Skeletal muscle tissue (tissue), 4 donors: ENCODE data around the gene LRFN2. TPM values are rescaled to one million over a fixed set of nuclear protein-coding genes. Genes with fewer than 3 reads are reported as not detected.

Experiments
- H3K27ac ChIP-seq: one replicate; pipeline ENCODE4 v1.7.0; 2013; ENCODE audit warnings: mild to moderate bottlenecking, low read depth, low read length, inconsistent platforms
- H3K27me3 ChIP-seq, 3 donors: one replicate each; pipeline ENCODE4 v1.7.0; 2013; ENCODE audit warnings: low read length in 3 of 3; ENCODE audit not compliant: control insufficient read depth in 3 of 3, insufficient read depth in 3 of 3
- H3K36me3 ChIP-seq, 3 donors: one replicate each; pipeline ENCODE4 v1.7.0; 2013; ENCODE audit warnings: low read length in 3 of 3; ENCODE audit not compliant: control insufficient read depth in 3 of 3, insufficient read depth in 3 of 3
- H3K4me1 ChIP-seq, 3 donors: one replicate each; pipeline ENCODE4 v1.7.0; 2013; ENCODE audit warnings: low read length in 3 of 3, mild to moderate bottlenecking in 3 of 3; ENCODE audit not compliant: control insufficient read depth in 3 of 3, insufficient read depth in 3 of 3
- H3K4me3 ChIP-seq, 3 donors: one replicate each; pipeline ENCODE4 v1.7.0; 2013; ENCODE audit warnings: low read length in 3 of 3
- H3K9ac ChIP-seq, 3 donors: one replicate each; pipeline ENCODE4 v1.7.0; 2013; ENCODE audit warnings: low read length in 3 of 3, mild to moderate bottlenecking in 3 of 3, moderate library complexity in 2 of 3, low read depth in 1 of 3
- H3K9me3 ChIP-seq, 3 donors: one replicate each; pipeline ENCODE4 v1.7.0; 2013; ENCODE audit warnings: low read length in 3 of 3; ENCODE audit not compliant: control insufficient read depth in 3 of 3
- total RNA-seq: library from RNA; depleted of rRNA; stranded (reverse); fragments of >200 nt; gene quantifications from one replicate; pipeline ENCODE4 v1.2.3, GENCODE V29; 2014
- donor health status: Osteomylitis.

The LRFN2 gene
- total RNA-seq, 1 donor from 2014 or later: not detected

DNA sequence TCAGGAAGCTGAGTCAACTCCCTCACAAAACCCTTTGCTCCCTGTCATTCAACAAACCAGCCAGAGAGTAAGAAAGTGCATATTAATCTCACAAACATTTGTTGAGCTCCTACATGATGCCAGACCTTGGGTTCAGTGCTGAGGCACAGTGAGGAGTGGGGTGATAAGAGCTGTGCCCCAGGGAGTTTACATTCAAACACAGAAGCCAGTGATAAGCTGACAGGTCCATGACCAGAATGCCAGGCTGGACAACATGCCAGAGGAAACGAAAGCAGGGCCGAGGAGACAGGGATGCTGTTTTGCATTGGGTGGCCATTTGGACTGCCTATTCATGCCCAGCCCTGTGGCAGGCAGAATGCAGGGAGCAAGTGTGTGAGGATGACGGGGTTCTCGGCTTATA, 76.7 kb downstream of the LRFN2 start:
- H3K27me3 ChIP-seq: no peaks in the 10 kb centered on the region
- no peaks in the 10 kb centered on the region for H3K4me1 ChIP-seq
- H3K4me3 ChIP-seq: no peak overlapping the region
- H3K9me3 ChIP-seq: no peaks in the 10 kb centered on the region
- H3K27ac ChIP-seq: no peak overlapping the region
- H3K9ac ChIP-seq: no peak overlapping the region
- H3K36me3 ChIP-seq: no peaks in the 10 kb centered on the region

DNA sequence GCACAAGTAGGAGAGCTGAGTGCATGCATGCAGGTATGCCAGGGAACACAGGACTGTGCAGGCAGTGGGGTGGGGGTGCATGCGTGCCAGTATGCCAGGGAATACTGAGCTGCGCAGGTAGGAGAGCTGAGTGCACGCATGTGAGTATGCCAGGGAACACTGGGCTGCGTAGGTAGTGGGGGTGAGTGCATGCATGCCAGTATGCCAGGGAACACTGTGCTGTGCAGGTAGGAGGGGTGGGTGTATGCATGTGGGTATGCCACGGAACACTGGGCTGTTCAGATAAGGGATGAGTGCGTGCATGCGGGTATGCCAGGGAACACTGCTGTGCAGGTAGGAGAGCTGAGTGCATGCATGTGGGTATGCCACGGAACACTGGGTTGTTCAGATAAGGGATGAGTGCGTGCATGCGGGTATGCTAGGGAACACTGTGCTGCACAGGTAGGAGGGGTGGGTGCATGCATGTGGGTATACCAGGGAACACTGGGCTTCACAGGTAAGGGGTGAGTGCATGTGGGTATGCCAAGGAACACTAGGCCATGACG, 77.4 kb downstream of the LRFN2 start:
- Histone ChIP-seq H3K4me3 (no peak overlapping the region), H3K9ac (no peak overlapping the region), H3K36me3 (no peaks in the 10 kb centered on the region), H3K27ac (no peak overlapping the region), H3K4me1 (no peaks in the 10 kb centered on the region), H3K9me3 (no peaks in the 10 kb centered on the region), H3K27me3 (no peaks in the 10 kb centered on the region)

DNA sequence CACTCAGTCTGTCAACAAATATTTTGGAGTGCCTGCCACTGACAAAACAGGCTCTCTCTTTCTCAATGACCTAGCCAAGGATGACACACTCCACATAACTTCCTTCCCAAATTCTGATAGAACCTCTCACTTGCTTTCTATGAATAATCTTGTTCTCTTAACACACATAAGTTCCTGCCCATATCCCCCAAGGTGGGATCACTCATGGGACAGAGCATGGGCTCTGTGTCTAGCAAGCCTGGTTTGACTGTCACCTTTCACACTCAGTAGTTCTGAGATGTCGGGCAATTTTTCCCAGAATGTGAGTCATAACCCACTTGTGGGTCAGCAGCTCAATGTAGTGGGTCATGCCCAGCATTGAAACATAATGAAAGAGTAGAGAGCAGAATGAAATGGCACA, 78.1 kb downstream of the LRFN2 start:
- H3K9ac ChIP-seq: no peak overlapping the region
- H3K4me1 ChIP-seq: no peaks in the 10 kb centered on the region
- no peaks in the 10 kb centered on the region for H3K36me3 ChIP-seq
- H3K27ac ChIP-seq: no peak overlapping the region
- no peak overlapping the region for H3K4me3 ChIP-seq
- H3K9me3 ChIP-seq: no peaks in the 10 kb centered on the region
- no peaks in the 10 kb centered on the region for H3K27me3 ChIP-seq

DNA sequence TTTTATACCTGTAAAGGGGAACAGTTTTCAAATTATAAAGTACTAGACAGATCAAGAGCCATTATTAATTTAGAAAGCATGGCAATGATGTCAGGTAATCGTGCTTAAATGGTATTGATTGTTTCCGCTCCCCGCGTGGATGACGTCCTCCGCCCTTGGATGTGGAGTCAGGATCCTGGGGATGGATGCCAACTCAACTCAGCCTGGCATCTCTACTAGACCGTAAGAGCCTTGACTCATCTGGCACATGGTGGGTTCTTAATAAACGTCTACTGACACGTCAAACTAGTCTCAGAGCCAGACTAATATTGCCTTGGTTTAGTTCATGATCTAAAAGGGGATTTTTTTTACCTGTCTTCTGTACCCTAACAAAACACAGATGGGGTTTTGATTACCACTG, 80.2 kb downstream of the LRFN2 start:
- Histone ChIP-seq H3K4me1 (no peaks in the 10 kb centered on the region), H3K9ac (no peak overlapping the region), H3K36me3 (no peaks in the 10 kb centered on the region), H3K27ac (no peak overlapping the region), H3K9me3 (no peaks in the 10 kb centered on the region), H3K27me3 (peaks cover 0 to 5% (median 0%) of the 10 kb centered on the region in 3 donors), H3K4me3 (no peak overlapping the region)

DNA sequence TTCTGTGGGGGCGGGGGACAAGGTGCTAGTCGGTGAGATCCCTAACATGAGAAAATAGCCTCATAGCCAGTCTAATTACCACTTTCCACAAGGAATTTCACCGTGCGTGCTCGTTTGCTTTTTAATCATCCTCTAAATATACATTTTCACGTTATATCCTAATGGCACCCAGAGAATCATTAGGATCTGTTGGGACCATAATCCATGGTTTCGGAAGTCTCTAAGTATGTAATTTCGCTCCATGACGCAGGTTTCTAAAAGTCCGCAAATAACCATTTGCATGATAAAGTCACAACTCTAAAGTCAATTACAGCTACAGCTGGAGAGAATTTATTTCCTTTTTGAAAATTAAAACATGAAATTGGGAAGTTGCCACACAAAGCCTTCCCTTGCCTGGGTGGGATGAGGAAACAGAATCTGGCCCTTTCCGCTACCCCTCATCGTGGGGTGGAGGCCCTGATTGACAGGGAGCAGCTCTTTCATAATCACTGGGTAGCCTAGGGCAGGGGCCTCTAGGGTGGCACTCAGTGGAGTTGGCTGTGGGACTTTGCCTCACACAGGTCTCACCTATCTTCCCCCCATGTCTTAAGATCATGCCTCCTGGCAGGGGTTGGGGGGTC, 81.9 kb downstream of the LRFN2 start:
- H3K9me3 ChIP-seq: no peaks in the 10 kb centered on the region
- H3K36me3 ChIP-seq: no peaks in the 10 kb centered on the region
- no peak overlapping the region for H3K9ac ChIP-seq
- peaks cover 0 to 6% (median 0%) of the 10 kb centered on the region in 3 donors for H3K27me3 ChIP-seq
- no peak overlapping the region for H3K4me3 ChIP-seq
- H3K4me1 ChIP-seq: no peaks in the 10 kb centered on the region
- no peak overlapping the region for H3K27ac ChIP-seq

DNA sequence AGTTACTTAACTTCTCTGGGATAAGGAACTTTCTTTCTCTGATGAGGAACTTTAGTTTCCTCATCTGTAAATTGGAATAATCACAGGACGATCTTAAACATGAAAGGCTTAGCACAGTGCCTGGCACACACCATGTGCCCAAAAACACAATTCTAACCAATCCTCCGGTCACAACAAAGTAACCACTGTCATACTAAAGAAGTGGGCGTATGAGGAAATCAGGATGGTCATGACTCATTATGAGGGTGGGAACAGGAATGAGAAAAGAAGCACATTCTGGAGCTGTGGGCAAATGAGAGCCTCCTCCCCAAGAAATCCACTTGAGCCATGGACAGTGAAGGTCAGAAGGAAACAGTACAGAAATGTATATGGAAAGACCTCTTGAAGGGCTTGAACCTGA, 82.9 kb downstream of the LRFN2 start:
- Histone ChIP-seq H3K4me3 (no peak overlapping the region), H3K4me1 (no peaks in the 10 kb centered on the region), H3K9me3 (no peaks in the 10 kb centered on the region), H3K9ac (no peak overlapping the region), H3K27me3 (peaks cover 0 to 6% (median 0%) of the 10 kb centered on the region in 3 donors), H3K27ac (no peak overlapping the region), H3K36me3 (no peaks in the 10 kb centered on the region)

DNA sequence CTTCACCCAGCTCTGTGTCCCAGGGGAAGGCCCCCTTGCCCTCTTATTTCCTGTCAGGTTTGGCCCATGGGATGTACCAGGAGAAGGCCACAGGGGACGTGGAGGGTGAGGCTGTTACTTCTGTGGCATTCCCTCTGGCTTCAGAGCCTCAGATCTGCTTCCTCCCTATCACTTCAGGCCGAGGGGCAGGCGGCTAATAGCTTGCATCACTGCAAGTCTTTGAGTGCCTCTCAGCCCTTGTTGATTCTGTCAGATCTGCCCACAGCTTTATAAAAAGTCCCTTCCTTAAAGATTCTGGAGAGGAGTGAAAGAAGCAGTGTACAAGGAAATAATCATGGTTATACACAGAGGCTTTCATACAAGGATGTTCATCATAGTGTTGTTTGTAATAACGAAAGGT, 86.9 kb downstream of the LRFN2 start:
- Histone ChIP-seq H3K27me3 (peaks cover 0 to 6% (median 2%) of the 10 kb centered on the region in 3 donors), H3K36me3 (no peaks in the 10 kb centered on the region), H3K27ac (no peak overlapping the region), H3K4me3 (no peak overlapping the region), H3K4me1 (no peaks in the 10 kb centered on the region), H3K9me3 (no peaks in the 10 kb centered on the region), H3K9ac (no peak overlapping the region)

DNA sequence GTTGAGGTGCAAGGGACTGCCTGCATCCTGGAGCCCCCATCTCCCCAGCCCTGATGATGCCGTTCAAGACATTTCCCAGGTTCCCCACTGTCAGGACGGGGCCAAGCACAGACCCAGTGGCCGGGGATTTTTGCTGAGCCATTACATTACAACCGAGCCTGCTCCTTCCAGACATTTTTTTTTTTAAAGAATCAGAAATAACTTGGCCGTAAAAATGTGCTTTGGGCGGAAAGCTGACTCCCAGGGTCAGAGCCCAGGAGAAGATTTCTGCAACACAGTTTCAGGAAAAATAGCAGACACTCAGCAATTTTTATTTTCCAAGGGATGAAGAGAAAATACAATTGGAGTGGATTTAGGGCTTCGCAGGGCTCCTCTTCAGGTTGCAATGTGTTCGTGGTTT, 87.9 kb downstream of the LRFN2 start:
- Histone ChIP-seq H3K36me3 (no peaks in the 10 kb centered on the region), H3K27me3 (peaks cover 0 to 6% (median 2%) of the 10 kb centered on the region in 3 donors), H3K4me3 (no peak overlapping the region), H3K4me1 (no peaks in the 10 kb centered on the region), H3K27ac (no peak overlapping the region), H3K9me3 (no peaks in the 10 kb centered on the region), H3K9ac (no peak overlapping the region)

DNA sequence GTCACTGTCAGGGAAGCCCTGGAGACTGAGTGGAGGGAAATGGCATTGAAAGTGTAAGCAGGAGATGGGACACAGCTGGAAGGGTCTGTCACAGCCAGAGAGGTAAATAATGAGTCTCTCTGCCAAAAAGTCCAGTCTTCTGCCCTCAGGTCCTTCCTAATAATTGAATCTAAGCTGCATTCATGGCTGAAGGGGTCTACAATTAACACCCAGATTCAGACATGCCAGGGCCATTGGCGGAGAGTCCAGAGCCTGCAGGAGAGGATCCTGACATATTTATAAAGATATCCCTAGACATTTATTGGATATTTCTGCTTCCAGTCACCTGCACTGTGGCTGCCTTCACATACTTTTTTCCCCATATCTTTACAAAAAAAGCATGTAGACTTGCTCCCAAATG, 89.0 kb downstream of the LRFN2 start:
- peaks cover 3 to 6% (median 6%) of the 10 kb centered on the region in 3 donors for H3K27me3 ChIP-seq
- H3K9ac ChIP-seq: no peak overlapping the region
- no peak overlapping the region for H3K4me3 ChIP-seq
- H3K4me1 ChIP-seq: no peaks in the 10 kb centered on the region
- H3K9me3 ChIP-seq: no peaks in the 10 kb centered on the region
- H3K36me3 ChIP-seq: no peaks in the 10 kb centered on the region
- no peak overlapping the region for H3K27ac ChIP-seq

DNA sequence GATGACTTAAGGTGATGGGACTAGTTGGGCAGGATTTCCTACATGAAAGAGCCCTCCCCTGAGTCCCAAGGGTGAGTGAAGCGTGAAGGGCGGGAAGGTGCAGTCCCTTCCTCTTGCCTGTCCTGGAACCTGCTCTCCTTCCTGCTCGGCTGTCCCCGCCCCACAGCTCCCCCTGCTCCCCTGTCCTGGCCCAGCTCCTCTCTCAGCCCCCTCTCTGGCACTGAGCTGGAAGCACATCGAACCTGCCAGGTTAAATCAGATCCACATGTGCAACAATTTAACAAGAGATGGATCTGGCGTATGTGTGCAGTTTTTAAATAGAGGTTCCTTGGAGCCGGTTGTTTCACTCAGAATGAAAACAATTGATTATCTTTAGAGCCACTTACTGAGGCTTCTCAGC, 95.0 kb downstream of the LRFN2 start:
- Histone ChIP-seq H3K27ac (no peak overlapping the region), H3K9ac (no peak overlapping the region), H3K4me3 (no peak overlapping the region), H3K9me3 (no peaks in the 10 kb centered on the region), H3K27me3 (peaks cover 9 to 23% (median 9%) of the 10 kb centered on the region in 3 donors), H3K4me1 (no peaks in the 10 kb centered on the region), H3K36me3 (no peaks in the 10 kb centered on the region)
